ENCODE data around the gene BAK1. TPM values are rescaled to one million over a fixed set of nuclear protein-coding genes. Genes with fewer than 3 reads are reported as not detected.

BAK1 gene
- polyA plus RNA-seq, 3 donors: 27.8 to 41.5 (median 34.0) TPM

DNA sequence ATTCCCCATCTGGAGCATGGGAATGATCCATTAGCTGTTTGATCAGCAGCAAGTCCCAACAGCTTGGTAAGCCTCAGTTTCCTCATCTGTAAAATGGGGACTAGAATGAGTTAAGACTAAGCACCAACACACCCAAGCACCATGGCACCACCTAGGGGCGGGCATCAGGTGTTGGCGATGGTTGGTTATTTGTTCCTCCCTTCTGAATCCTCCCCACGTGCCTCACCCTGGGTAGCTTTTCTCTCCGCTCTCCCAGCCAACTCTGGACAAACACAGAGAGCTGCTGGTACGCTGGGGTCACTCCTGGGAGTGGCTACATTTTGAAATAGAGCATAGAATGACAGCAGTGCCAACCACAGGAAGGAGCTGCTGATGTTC is 27.7 kb upstream of the BAK1 start:
- H3K9ac ChIP-seq (ENCODE audit: insufficient read depth, low read length, poor library complexity, severe bottlenecking): no peak overlapping the region
- TF ChIP-seq, protein P1, sequence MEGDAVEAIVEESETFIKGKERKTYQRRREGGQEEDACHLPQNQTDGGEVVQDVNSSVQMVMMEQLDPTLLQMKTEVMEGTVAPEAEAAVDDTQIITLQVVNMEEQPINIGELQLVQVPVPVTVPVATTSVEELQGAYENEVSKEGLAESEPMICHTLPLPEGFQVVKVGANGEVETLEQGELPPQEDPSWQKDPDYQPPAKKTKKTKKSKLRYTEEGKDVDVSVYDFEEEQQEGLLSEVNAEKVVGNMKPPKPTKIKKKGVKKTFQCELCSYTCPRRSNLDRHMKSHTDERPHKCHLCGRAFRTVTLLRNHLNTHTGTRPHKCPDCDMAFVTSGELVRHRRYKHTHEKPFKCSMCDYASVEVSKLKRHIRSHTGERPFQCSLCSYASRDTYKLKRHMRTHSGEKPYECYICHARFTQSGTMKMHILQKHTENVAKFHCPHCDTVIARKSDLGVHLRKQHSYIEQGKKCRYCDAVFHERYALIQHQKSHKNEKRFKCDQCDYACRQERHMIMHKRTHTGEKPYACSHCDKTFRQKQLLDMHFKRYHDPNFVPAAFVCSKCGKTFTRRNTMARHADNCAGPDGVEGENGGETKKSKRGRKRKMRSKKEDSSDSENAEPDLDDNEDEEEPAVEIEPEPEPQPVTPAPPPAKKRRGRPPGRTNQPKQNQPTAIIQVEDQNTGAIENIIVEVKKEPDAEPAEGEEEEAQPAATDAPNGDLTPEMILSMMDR (IDR thresholded peaks at IDR 0.05): no peak
- H2AFZ ChIP-seq (ENCODE audit: insufficient read depth, low read depth, low read length, poor library complexity, severe bottlenecking): no peak overlapping the region
- H3K79me2 ChIP-seq (ENCODE audit: insufficient read depth, low read length): no peaks in the 10 kb centered on the region
- intact Hi-C loops (cut with micrococcal nuclease): no loop called here
- no peak overlapping the region for H3K4me3 Mint-ChIP-seq
- H3K36me3 ChIP-seq (replicated peaks in 1 of 2; ENCODE audit: control insufficient read depth in 1 of 2, insufficient read depth in 2 of 2, low read length in 2 of 2): no peaks in the 10 kb centered on the region
- peaks cover 0 to 8% (median 3%) of the 10 kb centered on the region in 7 donors for H3K9me3 Mint-ChIP-seq
- no peak overlapping the region for H3K4me2 ChIP-seq (replicated peaks; ENCODE audit: extremely low read depth, low read length, poor library complexity, severe bottlenecking)
- peaks cover 0 to 7% (median 0%) of the 10 kb centered on the region in 3 donors for H3K27me3 Mint-ChIP-seq (ENCODE audit: low read depth in 3 of 3)
- no peak for DNase-seq
- no peaks in the 10 kb centered on the region for H4K20me1 ChIP-seq (ENCODE audit: insufficient read depth, low read length)
- no peak overlapping the region for H3K27ac Mint-ChIP-seq
- H3K9me3 ChIP-seq (replicated peaks in 1 of 2; ENCODE audit: control insufficient read depth in 1 of 2, insufficient read depth in 1 of 2, low read length in 2 of 2): no peaks in the 10 kb centered on the region
- peaks cover 13% of the 10 kb centered on the region in 2 donors for H3K4me1 ChIP-seq (ENCODE audit: control insufficient read depth in 1 of 2, insufficient read depth in 2 of 2, low read length in 2 of 2)
- H3K36me3 Mint-ChIP-seq: no peaks in the 10 kb centered on the region
- H3K27ac ChIP-seq (ENCODE audit: low read depth in 1 of 2, low read length in 2 of 2): no peak overlapping the region
- no peak overlapping the region for H3K4me3 ChIP-seq (replicated peaks in 1 of 3; ENCODE audit: low read depth in 2 of 3, low read length in 3 of 3)
- no peaks in the 10 kb centered on the region for H3K27me3 ChIP-seq (ENCODE audit: control insufficient read depth in 2 of 2, insufficient read depth in 2 of 2, low read length in 2 of 2)
- 64% methylated on average over 2 of the region's 5 CpGs for WGBS (ENCODE audit: insufficient coverage)
- peaks cover 8% of the 10 kb centered on the region for H3K4me1 Mint-ChIP-seq

GRCh38 chr6:33607126-33607783 is 27.2 kb upstream of the BAK1 start:
- DNase-seq: no peak
- Mint-ChIP-seq H3K36me3 (no peaks in the 10 kb centered on the region), H3K27ac (no peak overlapping the region), H3K27me3 (ENCODE audit: low read depth in 3 of 3) (peaks cover 0 to 10% (median 1%) of the 10 kb centered on the region in 3 donors), H3K4me3 (no peak overlapping the region), H3K9me3 (peaks cover 0 to 8% (median 2%) of the 10 kb centered on the region in 7 donors), H3K4me1 (peaks cover 8% of the 10 kb centered on the region)
- Histone ChIP-seq H3K4me2 (replicated peaks; ENCODE audit: extremely low read depth, low read length, poor library complexity, severe bottlenecking) (no peak overlapping the region), H3K9ac (ENCODE audit: insufficient read depth, low read length, poor library complexity, severe bottlenecking) (no peak overlapping the region), H4K20me1 (ENCODE audit: insufficient read depth, low read length) (no peaks in the 10 kb centered on the region), H2AFZ (ENCODE audit: insufficient read depth, low read depth, low read length, poor library complexity, severe bottlenecking) (no peak overlapping the region), H3K27me3 (ENCODE audit: control insufficient read depth in 2 of 2, insufficient read depth in 2 of 2, low read length in 2 of 2) (no peaks in the 10 kb centered on the region), H3K9me3 (replicated peaks in 1 of 2; ENCODE audit: control insufficient read depth in 1 of 2, insufficient read depth in 1 of 2, low read length in 2 of 2) (no peaks in the 10 kb centered on the region), H3K79me2 (ENCODE audit: insufficient read depth, low read length) (no peaks in the 10 kb centered on the region), H3K27ac (ENCODE audit: low read depth in 1 of 2, low read length in 2 of 2) (no peak overlapping the region), H3K36me3 (replicated peaks in 1 of 2; ENCODE audit: control insufficient read depth in 1 of 2, insufficient read depth in 2 of 2, low read length in 2 of 2) (no peaks in the 10 kb centered on the region), H3K4me3 (replicated peaks in 1 of 3; ENCODE audit: low read depth in 2 of 3, low read length in 3 of 3) (no peak overlapping the region), H3K4me1 (ENCODE audit: control insufficient read depth in 1 of 2, insufficient read depth in 2 of 2, low read length in 2 of 2) (peaks cover 13% of the 10 kb centered on the region in 2 donors)
- intact Hi-C loops (cut with micrococcal nuclease): no loop called here
- TF ChIP-seq, protein P1 (IDR thresholded peaks at IDR 0.05): no peak
- WGBS (ENCODE audit: insufficient coverage): 92% methylated on average over 3 of the region's 8 CpGs
